Germinal center (tissue), 1 donor: ENCODE measurements around the gene FOXP2.
"Not testable (repeated sequence)": the region's sequence is repeated elsewhere in the genome, so short reads cannot be mapped to it uniquely, and the experiment has no call there.

Experiments
- DNase-seq: peaks from one replicate; pipeline ENCODE4 v3.0.0; 2012; ENCODE audit warnings: mixed read lengths, low spot score

Gene FOXP2

GRCh38 chr7:114422507-114423501 is 8.2 kb downstream of the FOXP2 start:
- no peak for DNase-seq

- no peak for DNase-seq
These were observed 11.8 kb downstream of the FOXP2 start for GRCh38 chr7:114426382-114426781.

GRCh38 chr7:114426824-114427223 is 12.2 kb downstream of the FOXP2 start:
- DNase-seq: no peak

DNA sequence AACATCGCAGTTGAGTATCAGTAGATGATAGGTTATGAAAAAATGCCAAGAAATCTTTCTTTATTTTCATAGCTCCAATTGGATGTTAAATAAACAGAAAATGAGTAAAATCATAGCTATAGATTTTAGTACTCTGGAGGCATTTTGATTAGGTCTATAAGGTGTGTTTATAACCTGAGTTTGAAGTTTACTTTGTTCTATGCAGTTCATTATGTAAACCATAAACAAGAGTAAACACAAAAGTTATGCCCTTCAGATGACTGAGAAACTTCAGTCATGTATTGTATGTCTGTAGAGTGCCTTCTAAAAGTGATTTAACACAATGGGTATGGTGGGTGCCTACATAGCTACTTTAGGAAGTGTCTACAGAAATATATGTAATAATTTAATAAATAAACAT is 13.6 kb downstream of the FOXP2 start:
- DNase-seq: no peak

GRCh38 chr7:114431189-114431588 is 16.6 kb downstream of the FOXP2 start:
- DNase-seq: no peak

DNA sequence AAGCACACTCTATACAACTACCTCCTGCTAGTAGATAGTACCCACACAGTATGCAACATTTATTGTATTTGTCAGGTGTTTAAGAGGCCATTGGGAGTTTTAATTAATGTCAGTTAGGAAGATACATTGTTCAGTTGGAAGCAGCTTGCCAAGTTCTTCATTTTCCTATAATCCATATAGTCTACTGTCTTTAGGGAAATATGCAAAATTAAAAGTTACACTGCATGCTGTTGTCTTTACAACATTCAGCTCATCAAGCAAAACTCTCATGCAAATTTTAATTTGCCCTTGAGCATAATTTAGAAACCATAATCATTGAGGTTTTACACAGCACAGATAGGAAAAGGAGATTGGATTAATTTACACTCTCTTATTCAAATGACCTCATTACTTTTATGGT is 17.4 kb downstream of the FOXP2 start:
- DNase-seq: no peak

DNA sequence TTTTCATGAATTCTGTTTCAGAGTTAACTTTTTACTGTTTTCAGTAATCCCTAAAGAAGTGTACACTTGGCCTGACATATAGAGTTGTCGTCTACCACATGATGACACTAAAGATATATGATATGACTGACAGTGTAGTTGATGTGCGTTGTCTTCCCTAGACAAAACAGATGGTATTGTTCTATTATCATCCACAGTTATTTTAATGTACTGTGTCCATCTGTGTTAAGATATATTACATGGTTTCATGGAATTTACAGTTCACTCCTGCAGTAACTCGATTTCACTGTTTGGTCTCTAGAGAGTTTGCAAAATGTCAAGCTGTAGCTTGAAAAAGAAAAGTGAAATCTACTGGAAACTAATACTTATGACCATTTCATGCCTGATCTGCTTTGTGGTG is 18.1 kb downstream of the FOXP2 start:
- no peak for DNase-seq

DNA sequence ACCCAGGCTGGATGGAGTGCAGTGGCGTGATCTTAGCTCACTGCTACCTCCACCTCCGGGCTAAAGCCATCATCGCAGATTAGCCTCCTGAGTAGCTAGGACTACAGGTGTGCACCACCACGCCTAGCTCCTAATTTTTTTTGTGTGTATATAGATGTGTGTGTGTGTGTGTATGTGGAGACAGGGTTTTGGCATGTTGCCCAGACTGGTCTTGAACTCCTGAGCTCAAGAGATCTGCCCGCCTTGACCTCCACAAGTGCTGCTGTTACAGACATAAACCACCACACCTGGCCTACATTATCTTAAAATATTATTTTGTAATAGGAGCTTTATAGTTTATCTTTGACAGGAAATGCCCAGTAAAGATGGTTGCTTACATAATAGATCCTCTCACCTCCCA is 25.0 kb downstream of the FOXP2 start:
- no peak for DNase-seq

DNA sequence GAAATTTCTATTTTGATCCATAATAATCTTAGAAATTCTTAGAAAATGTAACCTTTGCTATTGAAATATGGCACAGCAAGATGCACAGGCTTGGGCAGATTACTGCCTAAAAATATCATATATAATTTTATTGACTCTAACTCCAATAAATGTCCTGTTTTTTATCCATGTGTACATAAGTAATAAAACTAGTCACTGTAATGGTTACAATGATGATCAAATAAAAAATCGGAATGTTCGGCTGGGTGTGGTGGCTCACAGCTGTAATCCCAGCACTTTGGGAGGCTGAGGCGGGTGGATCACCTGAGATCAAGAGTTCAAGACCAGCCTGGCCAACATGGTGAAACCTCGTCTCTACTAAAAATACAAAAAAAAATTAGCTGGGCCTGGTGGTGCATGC is 26.3 kb downstream of the FOXP2 start:
- not testable (repeated sequence) for DNase-seq

DNA sequence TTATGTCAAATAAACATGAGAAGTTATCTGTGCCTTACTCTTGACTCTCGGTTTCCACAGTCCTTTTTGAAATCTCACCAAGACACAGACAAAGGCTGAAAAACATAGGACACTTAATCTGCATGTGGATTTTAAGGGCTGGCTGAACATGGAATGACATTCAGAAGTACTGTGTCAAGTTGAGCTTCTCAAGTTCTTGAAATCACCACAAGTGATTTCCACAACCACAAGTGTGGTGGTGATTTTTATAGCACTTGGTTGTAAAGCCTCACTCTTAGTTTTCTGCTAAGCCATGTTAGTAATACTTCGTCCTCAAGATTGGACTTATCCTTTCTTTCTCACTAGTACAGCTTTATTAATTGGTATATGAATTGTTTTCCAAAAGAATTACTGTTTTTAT is 29.6 kb downstream of the FOXP2 start:
- DNase-seq: no peak

- DNase-seq: no peak
These were observed 35.8 kb downstream of the FOXP2 start for GRCh38 chr7:114450431-114450830.

GRCh38 chr7:114459574-114459973 is 45.0 kb downstream of the FOXP2 start:
- no peak for DNase-seq

- no peak for DNase-seq
These were observed 45.4 kb downstream of the FOXP2 start for GRCh38 chr7:114460021-114460420.

- no peak for DNase-seq
These were observed 52.3 kb downstream of the FOXP2 start for GRCh38 chr7:114466917-114467316.

DNA sequence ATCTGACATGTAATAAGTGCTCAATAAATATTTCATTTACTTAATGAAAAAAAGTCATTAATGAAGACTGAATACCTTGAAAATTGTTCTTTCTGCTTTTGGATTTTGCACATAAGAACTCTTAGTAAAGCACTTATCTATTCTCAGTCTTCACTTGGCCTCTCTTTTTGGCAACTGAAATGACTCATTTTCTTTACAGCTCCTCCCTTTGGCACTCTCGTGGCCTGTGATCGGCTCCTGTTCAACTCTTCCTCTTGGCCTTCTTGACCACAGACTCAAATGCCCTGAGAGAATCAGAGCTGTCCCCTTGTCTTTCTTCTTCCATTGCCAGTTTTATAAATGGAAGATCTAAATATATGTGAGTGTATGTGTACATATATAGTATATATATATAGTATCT is 54.2 kb downstream of the FOXP2 start:
- DNase-seq: no peak

- DNase-seq: no peak
These were observed 58.4 kb downstream of the FOXP2 start for GRCh38 chr7:114472896-114473512.

- DNase-seq: no peak
These were observed 63.8 kb downstream of the FOXP2 start for GRCh38 chr7:114478384-114478783.

- DNase-seq: no peak
These were observed 67.4 kb downstream of the FOXP2 start for GRCh38 chr7:114481999-114482398.

GRCh38 chr7:114484226-114484625 is 69.6 kb downstream of the FOXP2 start:
- DNase-seq: no peak

GRCh38 chr7:114487174-114487573 is 72.6 kb downstream of the FOXP2 start:
- no peak for DNase-seq

- DNase-seq: no peak
These were observed 74.1 kb downstream of the FOXP2 start for GRCh38 chr7:114488696-114489095.

DNA sequence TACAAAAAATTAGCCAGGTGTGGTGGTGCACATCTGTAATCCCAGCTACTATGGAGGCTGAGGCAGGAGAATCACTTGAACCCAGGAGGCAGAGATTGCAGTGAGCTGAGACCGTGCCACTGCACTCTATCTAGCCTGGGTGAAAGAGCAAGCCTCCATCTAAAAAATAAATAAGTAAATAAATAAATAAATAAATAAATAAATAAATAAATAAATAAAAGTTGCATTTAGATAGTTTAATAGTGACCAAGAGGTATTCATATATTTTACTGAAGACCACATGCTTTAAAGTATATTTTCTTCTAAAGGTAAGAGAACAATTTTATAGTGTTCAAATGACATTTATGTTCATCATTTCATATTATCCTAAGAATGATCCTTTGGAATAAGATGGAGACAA is 82.9 kb downstream of the FOXP2 start:
- not testable (repeated sequence) for DNase-seq

- DNase-seq: no peak
These were observed 88.0 kb downstream of the FOXP2 start for GRCh38 chr7:114502454-114503254.
